GM12878 (cell line): ENCODE measurements around the gene TNFAIP1.

Experiments used
- BCL3 ChIP-seq: IDR thresholded peaks from 2 replicates; pipeline ENCODE4 v1.6.1; 2011; ENCODE audit warnings: borderline replicate concordance, low read depth, mild to moderate bottlenecking, moderate library complexity, low read length; ENCODE audit not compliant: insufficient read depth, poor library complexity, severe bottlenecking
- BCLAF1 ChIP-seq: fragments of 450-650 bp; IDR thresholded peaks from 2 replicates; pipeline ENCODE4 v1.6.1; 2017; ENCODE audit warnings: antibody characterized with exemption, mild to moderate bottlenecking, moderate library complexity
- BMI1 ChIP-seq: fragments of 450-650 bp; IDR thresholded peaks from 2 replicates; pipeline ENCODE4 v1.6.1; 2016; ENCODE audit warnings: mild to moderate bottlenecking, moderate library complexity, borderline replicate concordance
- EGR1 ChIP-seq, 2 experiments: IDR thresholded peaks; 1 replicate in 1 of 2; 2 replicates in 1 of 2; pipeline ENCODE4 v1.6.1; 2011 to 2012; ENCODE audit warnings: low read depth in 2 of 2, low read length in 2 of 2, borderline replicate concordance in 1 of 2, mild to moderate bottlenecking in 1 of 2, moderate library complexity in 1 of 2
- EZH2 ChIP-seq: IDR thresholded peaks from 2 replicates; pipeline ENCODE4 v1.6.1; 2012; ENCODE audit warnings: low read depth, mild to moderate bottlenecking, control low read depth, inconsistent platforms, low read length, borderline replicate concordance; ENCODE audit not compliant: control insufficient read depth
- FOXK2 ChIP-seq: fragments of 450-650 bp; IDR thresholded peaks from 2 replicates; pipeline ENCODE4 v1.6.1; 2017; ENCODE audit warnings: mild to moderate bottlenecking, moderate library complexity
- HDAC2 ChIP-seq: fragments of 200-600 bp; sonication (generic); IDR thresholded peaks from 2 replicates; pipeline ENCODE4 v1.6.1; 2017
- POLR2AphosphoS5 ChIP-seq: IDR thresholded peaks from 2 replicates; pipeline ENCODE4 v1.6.1; 2011; ENCODE audit warnings: mild to moderate bottlenecking, low read length, inconsistent platforms
- TARDBP ChIP-seq: IDR thresholded peaks from 2 replicates; pipeline ENCODE4 v1.6.1; 2016; ENCODE audit warnings: borderline replicate concordance
- TCF3 ChIP-seq: IDR thresholded peaks from 2 replicates; pipeline ENCODE4 v1.6.1; 2012; ENCODE audit warnings: low read depth, mild to moderate bottlenecking, low read length, borderline replicate concordance; ENCODE audit not compliant: insufficient read depth
- TF ChIP-seq, protein P1 (sequence below), 3 experiments: IDR thresholded peaks in 2 of 3; conservative IDR thresholded peaks in 1 of 3; 2 replicates each; pipeline ENCODE4 v1.5.1; 2011; ENCODE audit warnings: low read depth in 3 of 3, low read length in 3 of 3, mild to moderate bottlenecking in 3 of 3, control low read depth in 2 of 3, moderate library complexity in 2 of 3, inconsistent platforms in 1 of 3, mixed read lengths in 1 of 3; ENCODE audit not compliant: control insufficient read depth in 2 of 3, insufficient read depth in 1 of 3; ENCODE audit errors: extremely low read depth in 1 of 3
- TF ChIP-seq, protein P2 (sequence below): IDR thresholded peaks from 2 replicates; pipeline ENCODE4 v1.6.1; 2012; ENCODE audit warnings: low read depth, low read length, improper control_type of control experiment

DNA sequence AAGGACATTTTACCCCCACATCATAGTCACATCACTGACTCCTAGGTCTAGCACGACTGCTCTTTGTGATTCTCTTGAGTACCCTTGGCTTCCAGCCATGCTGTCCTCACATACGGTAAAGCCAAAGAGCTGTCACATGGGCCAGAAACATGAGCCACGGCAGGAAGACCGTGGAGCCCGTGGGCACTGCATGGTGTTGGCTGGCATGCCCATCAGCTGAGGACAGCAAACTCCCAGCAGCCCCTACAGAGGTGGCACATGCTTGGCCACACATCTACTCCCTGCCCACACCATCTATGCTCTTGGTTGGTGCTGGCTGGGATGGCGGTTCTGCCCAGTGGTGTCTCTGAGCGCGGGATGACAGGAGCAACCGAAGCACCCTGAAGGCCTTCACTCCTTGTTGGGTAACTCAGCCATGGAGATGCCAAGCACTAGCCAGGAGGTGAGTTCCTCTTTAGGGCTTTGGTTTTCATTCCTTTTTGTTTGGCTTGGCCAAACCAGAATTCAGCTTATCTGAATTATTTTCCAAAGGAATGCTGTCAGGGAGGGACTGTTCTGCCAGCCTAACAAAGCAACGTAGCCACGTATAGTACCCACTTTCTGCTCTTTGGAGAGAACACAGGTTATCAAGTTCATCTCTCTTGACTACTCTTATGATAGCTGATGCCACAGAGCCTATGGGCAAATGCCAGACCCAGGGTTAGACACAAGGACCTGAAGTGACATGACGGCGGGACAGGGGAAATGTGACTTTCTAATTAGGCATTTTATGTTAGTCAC, 10.0 kb downstream of the TNFAIP1 start:
- TF ChIP-seq, protein P1, sequence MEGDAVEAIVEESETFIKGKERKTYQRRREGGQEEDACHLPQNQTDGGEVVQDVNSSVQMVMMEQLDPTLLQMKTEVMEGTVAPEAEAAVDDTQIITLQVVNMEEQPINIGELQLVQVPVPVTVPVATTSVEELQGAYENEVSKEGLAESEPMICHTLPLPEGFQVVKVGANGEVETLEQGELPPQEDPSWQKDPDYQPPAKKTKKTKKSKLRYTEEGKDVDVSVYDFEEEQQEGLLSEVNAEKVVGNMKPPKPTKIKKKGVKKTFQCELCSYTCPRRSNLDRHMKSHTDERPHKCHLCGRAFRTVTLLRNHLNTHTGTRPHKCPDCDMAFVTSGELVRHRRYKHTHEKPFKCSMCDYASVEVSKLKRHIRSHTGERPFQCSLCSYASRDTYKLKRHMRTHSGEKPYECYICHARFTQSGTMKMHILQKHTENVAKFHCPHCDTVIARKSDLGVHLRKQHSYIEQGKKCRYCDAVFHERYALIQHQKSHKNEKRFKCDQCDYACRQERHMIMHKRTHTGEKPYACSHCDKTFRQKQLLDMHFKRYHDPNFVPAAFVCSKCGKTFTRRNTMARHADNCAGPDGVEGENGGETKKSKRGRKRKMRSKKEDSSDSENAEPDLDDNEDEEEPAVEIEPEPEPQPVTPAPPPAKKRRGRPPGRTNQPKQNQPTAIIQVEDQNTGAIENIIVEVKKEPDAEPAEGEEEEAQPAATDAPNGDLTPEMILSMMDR (IDR thresholded peaks at IDR 0.05 in 2 of 3, conservative IDR thresholded peaks at IDR 0.05 in 1 of 3; ENCODE audit: control insufficient read depth in 2 of 3, extremely low read depth in 1 of 3, insufficient read depth in 1 of 3, low read depth in 3 of 3, low read length in 3 of 3): no peak
- no peak for TF ChIP-seq FOXK2
- no peak for TF ChIP-seq TARDBP
- TF ChIP-seq HDAC2: no peak
- TF ChIP-seq BMI1: no peak
- TF ChIP-seq, protein P2, sequence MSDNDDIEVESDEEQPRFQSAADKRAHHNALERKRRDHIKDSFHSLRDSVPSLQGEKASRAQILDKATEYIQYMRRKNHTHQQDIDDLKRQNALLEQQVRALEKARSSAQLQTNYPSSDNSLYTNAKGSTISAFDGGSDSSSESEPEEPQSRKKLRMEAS: no peak
- no peak for TF ChIP-seq EZH2
- no peak for TF ChIP-seq TCF3
- TF ChIP-seq POLR2AphosphoS5: no peak; the same call in 1 of the 2 replicates
- TF ChIP-seq BCL3: no peak
- TF ChIP-seq EGR1 (IDR thresholded peaks at IDR 0.05; ENCODE audit: borderline replicate concordance in 1 of 2, low read depth in 2 of 2, low read length in 2 of 2): no peak
- TF ChIP-seq BCLAF1: no peak
